NCI-H69 (cell line): Measurements from ENCODE around the gene RNF19B.

Experiments
- DNase-seq: peaks from one replicate; lab custom pipeline; 2025; lab: John Stamatoyannopoulos, UW

Gene RNF19B

GRCh38 chr1:32967888-32968568, 3.4 kb upstream of the RNF19B start:
- DNase-seq: no peak

GRCh38 chr1:32966900-32967299, 2.3 kb upstream of the RNF19B start:
- no peak for DNase-seq

- DNase-seq: no peak
Observed at GRCh38 chr1:32965251-32965747, 690 bp upstream of the RNF19B start.

GRCh38 chr1:32963746-32964460, 706 bp downstream of the RNF19B start:
- peak; percentile 71 for DNase-seq

GRCh38 chr1:32962248-32962896, 2.2 kb downstream of the RNF19B start:
- DNase-seq: no peak

GRCh38 chr1:32960819-32961355, 3.7 kb downstream of the RNF19B start:
- DNase-seq: no peak

- DNase-seq: no peak
Observed at GRCh38 chr1:32960342-32960741, 4.3 kb downstream of the RNF19B start.

GRCh38 chr1:32958827-32959226, 5.8 kb downstream of the RNF19B start:
- DNase-seq: no peak

GRCh38 chr1:32957017-32957416, 7.6 kb downstream of the RNF19B start:
- no peak for DNase-seq

GRCh38 chr1:32954168-32954567, 10.4 kb downstream of the RNF19B start:
- no peak for DNase-seq

- no peak for DNase-seq
Observed at GRCh38 chr1:32953495-32953894, 11.1 kb downstream of the RNF19B start.

GRCh38 chr1:32949519-32949918, 15.1 kb downstream of the RNF19B start:
- no peak for DNase-seq

- no peak for DNase-seq
Observed at GRCh38 chr1:32948905-32949304, 15.7 kb downstream of the RNF19B start.

GRCh38 chr1:32948390-32948722, 16.3 kb downstream of the RNF19B start:
- no peak for DNase-seq

- DNase-seq: no peak
Observed at GRCh38 chr1:32947669-32948389, 16.8 kb downstream of the RNF19B start.

GRCh38 chr1:32946413-32946812, 18.2 kb downstream of the RNF19B start:
- DNase-seq: no peak

GRCh38 chr1:32944180-32944579, 20.4 kb downstream of the RNF19B start:
- no peak for DNase-seq

GRCh38 chr1:32939655-32940371, 24.8 kb downstream of the RNF19B start:
- peak; percentile 48 for DNase-seq

GRCh38 chr1:32937061-32937460, 27.5 kb downstream of the RNF19B start:
- DNase-seq: no peak

- no peak for DNase-seq
Observed at GRCh38 chr1:32934535-32934934, 30.1 kb downstream of the RNF19B start.

GRCh38 chr1:32933742-32934322, 30.8 kb downstream of the RNF19B start:
- peak; percentile 28 for DNase-seq
